Stimulated activated CD8-positive, alpha-beta memory T cell treated with anti-CD3 and anti-CD28 coated beads, Interleukin-4, amount 100 ng/mL, for 4 hours (primary cell): ENCODE results near the gene CREB3L2.

Source experiments
- DNase-seq, 2 donors: peaks; one replicate each; pipeline ENCODE4 v3.0.0-alpha.2; 2020; ENCODE audit warnings: low read depth in 2 of 2, low spot score in 1 of 2

CREB3L2 gene

DNA sequence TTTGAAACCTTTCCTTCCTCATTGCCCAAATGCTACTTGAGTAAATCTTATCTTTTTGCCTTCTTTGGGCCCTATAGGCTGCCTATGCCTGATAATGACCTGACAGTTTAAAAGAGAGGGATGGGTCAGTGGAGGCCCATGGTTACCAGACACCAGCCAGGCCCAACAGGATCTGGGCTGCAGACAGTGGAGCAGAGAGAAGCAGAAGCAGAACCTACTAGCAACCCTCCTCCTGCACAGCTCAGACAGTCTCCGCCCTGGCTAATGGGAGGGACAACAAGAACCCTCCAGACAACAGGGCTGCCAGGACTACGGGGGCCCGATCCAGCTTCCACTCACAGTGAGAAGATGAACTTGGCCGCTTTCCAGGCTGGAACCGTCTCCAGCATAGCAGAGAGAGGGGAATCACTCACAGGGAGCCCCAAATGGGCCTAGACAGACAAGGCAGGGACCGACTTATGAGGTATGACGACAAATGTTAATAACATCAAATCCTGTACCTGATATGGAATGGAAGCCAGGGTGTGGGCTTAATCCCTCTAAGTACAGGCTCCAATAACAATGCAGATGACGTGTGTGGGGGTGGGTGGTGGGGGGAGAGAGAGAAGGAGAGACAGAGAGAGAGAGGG is 123.4 kb downstream of the CREB3L2 start:
- DNase-seq: no peak

- DNase-seq: no peak
These were observed 124.7 kb downstream of the CREB3L2 start for GRCh38 chr7:137877027-137877675.

DNA sequence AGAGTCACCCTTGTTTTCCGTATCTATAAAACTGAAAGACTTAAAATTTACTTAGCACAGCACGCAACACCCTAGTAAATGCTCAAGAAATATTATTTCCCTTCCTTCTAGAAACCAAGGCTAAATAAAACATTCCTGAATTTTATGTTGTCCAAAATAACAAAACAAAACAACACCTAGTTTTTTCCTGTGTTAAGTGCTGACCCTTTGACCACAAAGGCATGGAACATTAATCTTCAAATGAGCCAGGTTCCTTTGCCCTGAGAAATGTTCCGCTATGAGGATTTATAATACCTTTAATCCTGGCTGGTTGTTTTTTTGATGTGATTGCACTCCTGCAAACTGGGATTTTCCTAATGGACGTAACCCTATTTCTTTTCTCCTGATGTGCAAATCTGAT is 126.1 kb downstream of the CREB3L2 start:
- DNase-seq: no peak

- DNase-seq: no peak
These were observed 127.7 kb downstream of the CREB3L2 start for GRCh38 chr7:137873979-137874777.

GRCh38 chr7:137873524-137873923 is 128.4 kb downstream of the CREB3L2 start:
- DNase-seq: no peak

DNA sequence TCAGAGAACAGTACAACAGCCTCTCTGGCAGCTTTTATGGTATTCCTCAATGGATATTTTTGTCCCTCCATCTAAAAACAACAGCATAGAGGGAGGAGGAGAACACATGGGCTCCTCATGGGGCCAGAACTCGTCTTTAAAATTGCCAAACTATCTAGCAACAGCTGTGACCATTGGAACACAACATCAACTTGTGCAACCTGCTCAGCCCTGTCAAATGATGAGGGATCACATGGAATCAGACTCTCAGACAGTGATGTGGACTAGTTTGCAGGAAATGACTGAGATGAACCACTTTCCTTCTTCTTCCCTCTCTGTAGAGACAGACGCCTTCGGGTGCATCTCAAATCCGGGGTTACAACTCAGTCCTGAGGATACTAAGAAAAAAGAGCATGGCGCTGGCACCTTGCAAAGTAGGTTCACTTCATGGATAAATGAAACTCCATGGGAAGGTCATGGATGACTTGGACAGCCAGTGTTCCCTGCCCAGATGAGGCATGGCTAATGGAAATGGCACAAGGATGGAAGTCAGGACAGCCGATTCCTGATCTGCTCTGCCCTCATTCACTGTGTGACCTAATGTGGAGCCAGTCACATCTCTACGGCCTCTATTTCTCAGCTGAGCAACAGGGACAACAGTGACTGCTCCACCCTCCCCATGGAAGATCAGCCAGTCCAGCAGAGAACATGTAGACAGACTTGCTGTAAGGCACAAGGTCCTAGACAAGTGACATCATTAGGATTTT is 130.5 kb downstream of the CREB3L2 start:
- no peak for DNase-seq

DNA sequence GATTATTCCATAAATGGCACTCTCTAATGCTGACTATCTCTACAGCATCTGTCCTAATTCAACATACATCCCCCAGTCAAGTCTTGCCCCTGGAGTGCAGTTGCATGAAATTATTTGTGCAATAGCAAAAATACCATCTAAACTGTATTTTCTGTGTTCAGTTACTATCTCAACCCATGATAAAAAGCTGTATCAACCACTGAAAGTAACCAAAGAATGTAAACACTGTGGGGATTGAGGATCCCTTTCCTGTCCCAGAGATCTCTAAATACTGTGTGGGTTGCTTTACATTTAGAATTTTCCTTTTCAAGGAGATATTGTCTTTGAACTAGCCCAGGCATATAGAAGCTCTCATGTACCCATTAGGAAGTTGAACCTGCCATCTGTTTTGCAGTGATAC is 131.2 kb downstream of the CREB3L2 start:
- DNase-seq: no peak

GRCh38 chr7:137870078-137870477 is 131.8 kb downstream of the CREB3L2 start:
- no peak for DNase-seq

DNA sequence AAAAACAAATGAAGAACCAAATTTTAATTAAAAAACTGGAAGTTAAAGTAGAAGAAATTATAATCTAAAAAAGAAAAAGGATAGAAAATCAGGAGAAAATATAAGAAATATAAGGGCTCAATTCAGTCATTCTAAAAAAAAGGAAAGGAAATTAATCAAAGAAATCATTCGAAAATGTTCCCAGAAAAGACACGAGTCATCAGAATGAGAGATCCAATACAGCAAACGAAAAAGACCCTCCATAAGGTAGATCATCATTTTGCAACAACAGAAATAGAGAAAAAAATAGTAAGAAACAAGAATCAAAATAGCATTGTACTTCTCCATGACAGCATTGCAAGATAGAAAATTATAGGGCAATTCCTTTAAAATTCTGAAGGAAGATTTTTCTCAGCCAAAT is 132.6 kb downstream of the CREB3L2 start:
- no peak for DNase-seq

- DNase-seq: no peak
These were observed 134.6 kb downstream of the CREB3L2 start for GRCh38 chr7:137867289-137867688.

DNA sequence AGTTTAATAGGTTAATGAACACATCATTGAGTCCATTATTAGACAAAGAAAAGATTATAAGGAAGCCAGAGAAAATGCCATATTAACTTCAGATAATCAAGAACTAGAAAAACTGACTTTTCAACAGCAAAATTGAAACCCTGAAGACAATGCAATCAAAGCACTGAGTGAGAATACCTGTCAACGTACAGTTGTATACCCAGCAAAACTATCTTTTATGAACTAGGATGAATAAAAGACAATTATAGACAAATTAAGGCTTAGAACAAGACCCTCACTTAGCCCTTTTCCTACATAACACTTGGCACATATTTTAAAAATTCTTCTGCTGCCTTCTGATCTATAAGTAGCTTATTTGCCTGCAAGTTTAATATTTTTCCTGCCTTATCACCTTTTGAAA is 136.1 kb downstream of the CREB3L2 start:
- DNase-seq: no peak

- DNase-seq: no peak
These were observed 138.9 kb downstream of the CREB3L2 start for GRCh38 chr7:137862964-137863363.

DNA sequence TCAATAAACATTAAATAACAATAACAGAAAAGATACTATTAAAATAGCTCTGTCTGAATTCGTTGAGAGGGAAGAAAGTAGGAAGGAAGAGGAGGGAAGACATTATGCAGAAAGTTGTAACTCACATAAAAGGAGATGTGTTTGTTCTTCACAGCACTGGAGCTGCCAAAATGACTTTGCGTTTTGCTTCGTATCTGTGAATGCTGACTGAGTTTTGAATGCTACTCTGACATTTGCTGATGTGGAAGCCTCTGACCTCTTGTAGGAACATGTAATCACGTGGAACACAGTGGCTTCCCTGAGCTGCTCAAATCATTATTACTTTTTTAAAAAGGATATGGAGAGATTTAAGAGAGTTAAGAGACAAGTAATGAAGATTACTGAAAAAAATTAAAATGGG is 139.5 kb downstream of the CREB3L2 start:
- no peak for DNase-seq

DNA sequence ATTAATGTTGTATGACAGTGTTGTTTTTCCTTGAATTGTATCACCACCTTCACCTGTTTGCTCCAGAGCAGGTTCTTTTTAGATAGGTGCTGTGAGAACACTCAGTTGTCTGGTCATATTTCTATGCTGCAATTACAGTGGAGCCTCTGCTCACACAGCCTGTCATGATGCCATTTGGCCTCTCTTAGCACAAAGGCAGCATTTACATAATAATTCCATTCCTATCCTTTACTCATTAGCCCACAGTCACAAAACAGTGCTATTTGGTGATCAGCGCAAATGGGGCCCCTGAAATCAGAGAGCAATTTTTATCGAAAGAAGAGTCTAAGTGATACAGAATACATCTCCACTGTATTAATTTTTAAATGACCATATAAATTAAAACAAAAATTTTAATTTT is 141.3 kb downstream of the CREB3L2 start:
- DNase-seq: no peak

DNA sequence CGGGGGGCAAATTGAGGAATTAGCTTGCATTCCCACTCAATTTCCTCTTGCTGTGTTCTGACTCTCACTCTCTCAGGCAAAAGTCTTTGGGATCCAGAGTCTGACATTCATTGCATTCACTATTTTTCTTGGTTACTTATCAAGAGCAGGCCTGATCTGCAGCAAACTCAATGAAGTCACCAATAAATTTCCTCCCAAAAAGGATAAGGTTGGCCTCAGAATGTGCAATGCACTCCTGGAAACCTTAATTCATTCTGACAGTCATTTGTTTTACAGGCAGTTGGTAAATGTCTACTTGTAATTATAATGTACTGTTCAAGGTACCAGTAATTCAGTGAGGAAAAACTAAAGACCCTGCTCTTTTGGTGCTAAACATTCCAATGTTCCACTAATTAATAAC is 148.8 kb downstream of the CREB3L2 start:
- DNase-seq: no peak

- DNase-seq: no peak
These were observed 149.8 kb downstream of the CREB3L2 start for GRCh38 chr7:137852108-137852507.

DNA sequence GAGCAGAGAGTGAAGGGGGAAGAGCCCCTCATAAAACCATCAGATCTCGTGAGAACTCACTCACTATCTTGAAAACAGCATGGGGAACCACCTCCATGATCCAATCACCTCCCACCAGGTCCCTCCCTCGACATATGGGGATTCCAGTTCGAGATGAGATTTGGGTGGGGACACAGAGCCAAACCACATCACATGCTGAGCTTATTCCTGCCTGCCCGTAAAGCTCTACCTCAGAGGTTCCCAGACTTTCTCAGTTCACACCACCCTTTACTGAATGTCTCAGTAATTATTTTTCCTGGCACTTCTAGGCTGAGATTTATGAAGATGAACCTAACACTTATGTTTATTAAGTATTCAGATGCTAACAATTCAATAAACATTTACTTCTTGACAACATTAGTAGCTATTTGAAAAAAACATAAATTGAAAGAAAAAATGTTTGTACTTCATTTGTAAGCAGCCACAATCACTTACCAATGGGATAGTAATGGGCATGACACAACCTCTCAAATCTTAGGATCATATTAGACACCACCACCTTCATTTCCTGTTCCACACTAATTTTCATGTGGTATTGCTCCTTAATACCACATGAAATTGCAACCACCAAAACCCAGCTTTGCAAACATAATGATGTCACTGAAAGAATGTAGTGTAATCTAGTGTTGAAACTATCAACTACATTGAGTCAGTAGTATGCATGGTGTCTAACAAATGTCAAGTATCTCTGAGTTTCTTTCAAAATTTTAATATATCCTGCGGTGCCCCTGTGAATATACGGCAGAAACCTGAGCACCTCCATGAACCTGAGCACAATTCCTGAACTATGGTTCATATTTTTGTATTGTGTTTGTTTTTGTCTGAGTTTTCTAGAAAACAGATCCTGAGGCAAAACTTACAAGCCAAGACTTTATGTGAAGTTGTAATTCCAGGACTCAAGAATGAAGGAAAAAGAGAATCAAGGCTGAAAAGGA is 150.6 kb downstream of the CREB3L2 start:
- DNase-seq: no peak

- no peak for DNase-seq
These were observed 151.3 kb downstream of the CREB3L2 start for GRCh38 chr7:137850571-137850970.

- DNase-seq: no peak
These were observed 153.8 kb downstream of the CREB3L2 start for GRCh38 chr7:137848095-137848494.

GRCh38 chr7:137847568-137848050 is 154.3 kb downstream of the CREB3L2 start:
- no peak for DNase-seq
